IMR-90 (cell line): ENCODE results near the gene PLXNA4.

Source experiments
- CEBPB ChIP-seq: IDR thresholded peaks from 2 replicates; pipeline ENCODE4 v1.6.1; 2012; ENCODE audit warnings: low read depth, low read length, improper control_type of control experiment
- CHD1 ChIP-seq: IDR thresholded peaks from 2 replicates; pipeline ENCODE4 v1.6.1; 2012; ENCODE audit warnings: low read depth, low read length, improper control_type of control experiment
- FOS ChIP-seq: fragments of 150-350 bp; IDR thresholded peaks from 2 replicates; pipeline ENCODE4 v1.6.1; 2016; ENCODE audit warnings: low read depth, low read length
- MAZ ChIP-seq: IDR thresholded peaks from 2 replicates; pipeline ENCODE4 v1.6.1; 2012; ENCODE audit warnings: low read depth, mild to moderate bottlenecking, low read length, improper control_type of control experiment, moderate library complexity, borderline replicate concordance
- MXI1 ChIP-seq: IDR thresholded peaks from 2 replicates; pipeline ENCODE4 v1.6.1; 2012; ENCODE audit warnings: low read depth, mild to moderate bottlenecking, low read length, moderate library complexity, borderline replicate concordance
- NFE2L2 ChIP-seq: fragments of 150-350 bp; IDR thresholded peaks from 2 replicates; pipeline ENCODE4 v1.6.1; 2016; ENCODE audit warnings: low read depth, mild to moderate bottlenecking, low read length
- POLR2A ChIP-seq: IDR thresholded peaks from 2 replicates; pipeline ENCODE4 v1.6.1; 2012; ENCODE audit warnings: mild to moderate bottlenecking, low read depth, low read length
- RAD21 ChIP-seq: IDR thresholded peaks from 2 replicates; pipeline ENCODE4 v1.6.1; 2012; ENCODE audit warnings: low read length, improper control_type of control experiment
- RFX5 ChIP-seq: IDR thresholded peaks from 2 replicates; pipeline ENCODE4 v1.8.0; 2012; ENCODE audit warnings: low read depth, mild to moderate bottlenecking, low read length, moderate library complexity
- SMC3 ChIP-seq: fragments of 150-350 bp; IDR thresholded peaks from 2 replicates; pipeline ENCODE4 v1.6.1; 2016; ENCODE audit warnings: low read depth, mild to moderate bottlenecking, antibody characterized with exemption, low read length, moderate library complexity
- USF2 ChIP-seq: fragments of 150-350 bp; IDR thresholded peaks from 2 replicates; pipeline ENCODE4 v1.6.1; 2017; ENCODE audit warnings: mild to moderate bottlenecking, antibody characterized with exemption, low read length, low read depth
- TF ChIP-seq, protein P1 (sequence below): conservative IDR thresholded peaks from 2 replicates; pipeline ENCODE4 v1.5.1; 2012; ENCODE audit warnings: mild to moderate bottlenecking, low read depth, low read length, improper control_type of control experiment

DNA sequence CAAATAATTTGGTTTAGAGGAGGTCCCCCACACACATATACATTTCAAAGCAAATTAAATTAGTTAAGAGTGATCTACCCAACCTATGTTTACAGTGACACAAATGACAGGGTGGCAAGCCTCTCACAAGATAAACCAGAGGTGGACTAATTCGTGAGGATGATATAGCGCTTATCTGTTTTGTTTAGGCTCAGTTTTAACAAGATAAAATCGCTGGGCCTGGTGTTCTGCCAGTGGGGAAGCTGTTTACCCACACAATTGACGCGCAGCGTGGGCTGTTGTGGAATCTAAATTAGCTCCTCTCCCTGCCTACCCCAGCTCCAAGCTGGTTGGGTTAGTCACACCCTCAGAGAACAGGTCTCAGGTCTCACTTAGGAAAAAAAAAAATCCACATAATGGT lies 16.7 kb upstream of the PLXNA4 start:
- no peak for TF ChIP-seq POLR2A
- TF ChIP-seq, protein P1, sequence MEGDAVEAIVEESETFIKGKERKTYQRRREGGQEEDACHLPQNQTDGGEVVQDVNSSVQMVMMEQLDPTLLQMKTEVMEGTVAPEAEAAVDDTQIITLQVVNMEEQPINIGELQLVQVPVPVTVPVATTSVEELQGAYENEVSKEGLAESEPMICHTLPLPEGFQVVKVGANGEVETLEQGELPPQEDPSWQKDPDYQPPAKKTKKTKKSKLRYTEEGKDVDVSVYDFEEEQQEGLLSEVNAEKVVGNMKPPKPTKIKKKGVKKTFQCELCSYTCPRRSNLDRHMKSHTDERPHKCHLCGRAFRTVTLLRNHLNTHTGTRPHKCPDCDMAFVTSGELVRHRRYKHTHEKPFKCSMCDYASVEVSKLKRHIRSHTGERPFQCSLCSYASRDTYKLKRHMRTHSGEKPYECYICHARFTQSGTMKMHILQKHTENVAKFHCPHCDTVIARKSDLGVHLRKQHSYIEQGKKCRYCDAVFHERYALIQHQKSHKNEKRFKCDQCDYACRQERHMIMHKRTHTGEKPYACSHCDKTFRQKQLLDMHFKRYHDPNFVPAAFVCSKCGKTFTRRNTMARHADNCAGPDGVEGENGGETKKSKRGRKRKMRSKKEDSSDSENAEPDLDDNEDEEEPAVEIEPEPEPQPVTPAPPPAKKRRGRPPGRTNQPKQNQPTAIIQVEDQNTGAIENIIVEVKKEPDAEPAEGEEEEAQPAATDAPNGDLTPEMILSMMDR: no peak
- TF ChIP-seq MAZ: no peak
- no peak for TF ChIP-seq SMC3
- no peak for TF ChIP-seq USF2
- no peak for TF ChIP-seq MXI1
- TF ChIP-seq NFE2L2: no peak
- no peak for TF ChIP-seq RAD21
- TF ChIP-seq FOS: no peak
- no peak for TF ChIP-seq CHD1
- TF ChIP-seq RFX5: no peak
- no peak for TF ChIP-seq CEBPB
